Mesendoderm (in vitro differentiated cells): Measurements from ENCODE around the gene TMX4. TPM values are rescaled to one million over a fixed set of nuclear protein-coding genes. Genes with fewer than 3 reads are reported as not detected.

Experiments used
- DNase-seq: peaks from one replicate; pipeline ENCODE4 v3.0.0; 2013
- H2AK5ac ChIP-seq: 2 replicates; pipeline ENCODE4 v1.6.1; 2013; ENCODE audit warnings: low read length, inconsistent platforms
- H2BK120ac ChIP-seq: 2 replicates; pipeline ENCODE4 v1.6.1; 2013; ENCODE audit warnings: low read depth, mild to moderate bottlenecking, low read length, moderate library complexity, mixed read lengths
- H2BK15ac ChIP-seq: replicated peaks from 2 replicates; pipeline ENCODE4 v1.6.1; 2013; ENCODE audit warnings: low read depth, mild to moderate bottlenecking, moderate library complexity
- H2BK5ac ChIP-seq: 2 replicates; pipeline ENCODE4 v1.6.1; 2013; ENCODE audit warnings: low read length, inconsistent platforms
- H3K18ac ChIP-seq: 2 replicates; pipeline ENCODE4 v1.6.1; 2013; ENCODE audit warnings: mild to moderate bottlenecking, low read length, mixed read lengths
- H3K23ac ChIP-seq: one replicate; pipeline ENCODE4 v1.6.1; 2013; ENCODE audit warnings: low read length
- H3K27ac ChIP-seq: 2 replicates; pipeline ENCODE4 v1.5.1; 2013; ENCODE audit warnings: low read depth, mild to moderate bottlenecking, inconsistent platforms, low read length, moderate library complexity
- H3K27me3 ChIP-seq: 2 replicates; pipeline ENCODE4 v1.6.1; 2013; ENCODE audit warnings: low read length, control low read depth, mild to moderate bottlenecking, inconsistent platforms; ENCODE audit not compliant: insufficient read depth, poor library complexity
- H3K36me3 ChIP-seq: 2 replicates; pipeline ENCODE4 v1.6.1; 2013; ENCODE audit warnings: low read length, inconsistent platforms; ENCODE audit not compliant: control insufficient read depth, insufficient read depth
- H3K4ac ChIP-seq: one replicate; pipeline ENCODE4 v1.6.1; 2013; ENCODE audit warnings: low read depth, mild to moderate bottlenecking, low read length, moderate library complexity
- H3K4me1 ChIP-seq: 2 replicates; pipeline ENCODE4 v1.6.1; 2013; ENCODE audit warnings: low read depth, low read length, inconsistent platforms; ENCODE audit not compliant: control insufficient read depth
- H3K4me2 ChIP-seq: 2 replicates; pipeline ENCODE4 v1.6.1; 2013; ENCODE audit warnings: low read length
- H3K4me3 ChIP-seq: 2 replicates; pipeline ENCODE4 v1.5.1; 2013; ENCODE audit warnings: mild to moderate bottlenecking, low read length
- H3K56ac ChIP-seq: one replicate; pipeline ENCODE4 v1.6.1; 2013; ENCODE audit warnings: low read length
- H3K79me1 ChIP-seq: 2 replicates; pipeline ENCODE4 v1.6.1; 2013; ENCODE audit warnings: low read length, inconsistent platforms
- H3K79me2 ChIP-seq: 2 replicates; pipeline ENCODE4 v1.6.1; 2013; ENCODE audit warnings: mild to moderate bottlenecking, low read length; ENCODE audit not compliant: control insufficient read depth, insufficient read depth
- H3K9ac ChIP-seq: 2 replicates; pipeline ENCODE4 v1.6.1; 2013; ENCODE audit warnings: low read length, inconsistent platforms
- H4K5ac ChIP-seq: one replicate; pipeline ENCODE4 v1.6.1; 2013; ENCODE audit warnings: low read length
- H4K8ac ChIP-seq: one replicate; pipeline ENCODE4 v1.6.1; 2013; ENCODE audit warnings: low read depth, mild to moderate bottlenecking, control low read depth, low read length, moderate library complexity
- WGBS: extraction: QIAGEN DNeasy Blood & Tissue Kit; methylation state at CpG from one replicate; pipeline ENCODE4 v1.1.7; 2013; ENCODE audit warnings: low lambda C conversion rate, missing lambda C conversion rate; ENCODE audit not compliant: insufficient coverage; ENCODE audit errors: extremely low coverage; 5-methylcytosine and 5-hydroxymethylcytosine counted together
- polyA plus RNA-seq, 2 experiments: library from polyadenylated mRNA; stranded (reverse); fragments of 200-250 nt; gene quantifications; one replicate each; pipeline ENCODE4 v1.2.3, GENCODE V29; 2013

TMX4 gene, protein sequence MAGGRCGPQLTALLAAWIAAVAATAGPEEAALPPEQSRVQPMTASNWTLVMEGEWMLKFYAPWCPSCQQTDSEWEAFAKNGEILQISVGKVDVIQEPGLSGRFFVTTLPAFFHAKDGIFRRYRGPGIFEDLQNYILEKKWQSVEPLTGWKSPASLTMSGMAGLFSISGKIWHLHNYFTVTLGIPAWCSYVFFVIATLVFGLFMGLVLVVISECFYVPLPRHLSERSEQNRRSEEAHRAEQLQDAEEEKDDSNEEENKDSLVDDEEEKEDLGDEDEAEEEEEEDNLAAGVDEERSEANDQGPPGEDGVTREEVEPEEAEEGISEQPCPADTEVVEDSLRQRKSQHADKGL
- 4.6 TPM for polyA plus RNA-seq (2013, experiment 1 of 2)
- polyA plus RNA-seq (2013, experiment 2 of 2), result 4.8 TPM

DNA sequence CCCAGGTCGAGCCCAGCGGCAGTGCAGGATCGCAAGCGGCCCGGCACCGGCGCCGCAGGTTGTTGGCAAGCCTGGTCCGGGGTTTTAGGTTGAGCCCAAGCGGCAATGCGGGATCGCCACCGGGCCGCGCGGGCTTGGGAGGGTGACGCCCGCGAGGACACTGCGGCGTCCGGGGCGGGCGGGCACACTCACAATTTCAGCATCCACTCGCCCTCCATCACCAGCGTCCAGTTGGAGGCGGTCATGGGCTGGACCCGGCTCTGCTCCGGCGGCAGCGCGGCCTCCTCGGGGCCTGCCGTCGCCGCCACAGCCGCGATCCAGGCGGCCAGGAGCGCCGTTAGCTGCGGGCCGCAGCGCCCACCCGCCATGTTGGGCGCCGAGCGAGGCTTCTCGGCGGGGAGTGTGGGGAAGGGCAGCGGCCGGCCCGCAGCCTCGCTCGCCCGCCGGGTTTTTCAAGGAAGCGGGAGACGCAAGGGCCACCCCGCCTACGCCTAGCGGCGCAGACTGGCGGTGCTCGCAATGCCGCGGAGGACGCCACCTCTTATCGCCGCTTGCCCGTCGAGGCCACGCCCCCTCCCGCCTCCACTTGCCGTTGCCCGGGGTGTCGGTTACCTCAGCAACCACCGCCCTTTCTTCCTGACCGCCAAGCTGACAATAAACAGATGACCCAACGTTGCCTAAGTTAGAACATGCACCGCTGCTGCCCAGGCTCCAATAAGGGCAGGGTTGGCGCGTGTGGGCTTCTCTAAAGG is at the start of gene TMX4:
TSS of gene TMX4 (minus strand) at position 516 of the 752 bp plus-strand sequence. CDS start at position 368, 148 bp downstream.
- H3K36me3 ChIP-seq, result no peaks in the 10 kb centered on the region
- H3K4me2 ChIP-seq, result peak within 1 kb of the TSS; percentile 96
- H3K27me3 ChIP-seq, result no peaks in the 10 kb centered on the region
- H2BK15ac ChIP-seq, result no peak within 1 kb of the TSS
- no peak within 1 kb of the TSS for H3K18ac ChIP-seq
- no peak within 1 kb of the TSS for H2AK5ac ChIP-seq
- H3K9ac ChIP-seq, result peak within 1 kb of the TSS; percentile 84
- no peak within 1 kb of the TSS for H4K5ac ChIP-seq
- peak within 1 kb of the TSS; percentile 96 for H3K56ac ChIP-seq
- peak within 1 kb of the TSS; percentile 60 for H3K4me3 ChIP-seq
- peak within 1 kb of the TSS; percentile 84 for H3K27ac ChIP-seq
- H3K4ac ChIP-seq, result no peak within 1 kb of the TSS
- H3K23ac ChIP-seq, result peak within 1 kb of the TSS; percentile 86
- no peak within 1 kb of the TSS for H4K8ac ChIP-seq
- no peaks in the 10 kb centered on the region for H3K4me1 ChIP-seq
- H3K79me2 ChIP-seq, result no peaks in the 10 kb centered on the region
- DNase-seq, result peak; percentile 98
- WGBS, result no CpG with 5 or more reads among the region's 83 CpGs
- H3K79me1 ChIP-seq, result no peaks in the 10 kb centered on the region
- no peak within 1 kb of the TSS for H2BK5ac ChIP-seq
- H2BK120ac ChIP-seq, result no peak within 1 kb of the TSS

DNA sequence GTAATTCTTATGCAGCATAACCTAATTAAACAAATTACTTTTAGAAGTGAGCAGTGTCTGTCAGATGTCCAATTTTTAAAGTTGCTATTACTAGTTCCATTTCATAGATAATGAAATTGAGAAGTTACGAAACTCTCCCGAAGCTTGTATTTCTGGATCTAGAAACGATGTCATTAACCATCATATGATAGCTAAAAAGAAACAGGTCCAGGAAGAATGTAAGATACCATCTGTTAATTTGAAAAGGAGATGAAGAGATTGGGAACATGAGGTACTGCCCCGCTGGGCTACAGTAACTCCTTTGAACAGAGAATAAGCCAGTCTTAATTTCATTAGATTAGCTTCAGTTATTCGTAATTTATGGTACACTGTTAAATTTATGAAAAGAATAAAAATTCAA is 47.5 kb upstream of the TMX4 start:
- no peak overlapping the region for H4K8ac ChIP-seq
- no peak overlapping the region for H2AK5ac ChIP-seq
- no CpG with 5 or more reads among the region's 5 CpGs for WGBS
- H3K4ac ChIP-seq, result no peak overlapping the region
- H3K4me2 ChIP-seq, result no peak overlapping the region
- H3K23ac ChIP-seq, result no peak overlapping the region
- H3K36me3 ChIP-seq, result no peaks in the 10 kb centered on the region
- no peaks in the 10 kb centered on the region for H3K79me2 ChIP-seq
- no peak overlapping the region for H2BK15ac ChIP-seq
- no peak overlapping the region for H3K27ac ChIP-seq
- H4K5ac ChIP-seq, result no peak overlapping the region
- H3K79me1 ChIP-seq, result no peaks in the 10 kb centered on the region
- no peak for DNase-seq
- H3K4me3 ChIP-seq, result no peak overlapping the region
- H3K4me1 ChIP-seq, result no peaks in the 10 kb centered on the region
- no peak overlapping the region for H3K18ac ChIP-seq
- H3K27me3 ChIP-seq, result no peaks in the 10 kb centered on the region
- no peak overlapping the region for H2BK5ac ChIP-seq
- no peak overlapping the region for H3K56ac ChIP-seq
- H2BK120ac ChIP-seq, result no peak overlapping the region
- no peak overlapping the region for H3K9ac ChIP-seq

DNA sequence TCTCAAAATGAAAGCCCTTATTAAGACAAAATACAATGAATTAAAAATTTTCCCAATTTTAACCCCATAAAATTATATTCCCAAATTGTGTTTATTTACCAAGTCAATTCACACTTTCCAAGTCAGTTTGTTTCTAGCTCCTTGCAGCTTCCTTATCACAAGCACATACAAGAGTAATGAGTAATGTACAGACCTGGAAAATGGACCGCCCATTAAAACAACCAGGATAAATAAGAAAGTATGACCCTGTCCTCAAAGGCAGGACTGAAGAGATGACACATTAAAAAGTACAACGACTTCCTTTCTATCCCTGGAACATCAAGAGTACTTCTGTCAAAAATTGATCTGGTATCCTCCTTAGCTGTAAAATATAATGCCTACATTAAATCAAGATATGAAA is 47.1 kb upstream of the TMX4 start:
- Histone ChIP-seq H3K27me3 (no peaks in the 10 kb centered on the region), H3K4me3 (no peak overlapping the region), H3K4me2 (no peak overlapping the region), H2AK5ac (no peak overlapping the region), H4K5ac (no peak overlapping the region), H3K36me3 (no peaks in the 10 kb centered on the region), H3K56ac (no peak overlapping the region), H4K8ac (no peak overlapping the region), H3K4ac (no peak overlapping the region), H2BK15ac (no peak overlapping the region), H2BK5ac (no peak overlapping the region), H3K79me1 (no peaks in the 10 kb centered on the region), H3K9ac (no peak overlapping the region), H3K23ac (no peak overlapping the region), H3K18ac (no peak overlapping the region), H2BK120ac (no peak overlapping the region), H3K79me2 (no peaks in the 10 kb centered on the region), H3K4me1 (no peaks in the 10 kb centered on the region), H3K27ac (no peak overlapping the region)
- no CpG with 5 or more reads among the region's 2 CpGs for WGBS
- DNase-seq, result no peak

DNA sequence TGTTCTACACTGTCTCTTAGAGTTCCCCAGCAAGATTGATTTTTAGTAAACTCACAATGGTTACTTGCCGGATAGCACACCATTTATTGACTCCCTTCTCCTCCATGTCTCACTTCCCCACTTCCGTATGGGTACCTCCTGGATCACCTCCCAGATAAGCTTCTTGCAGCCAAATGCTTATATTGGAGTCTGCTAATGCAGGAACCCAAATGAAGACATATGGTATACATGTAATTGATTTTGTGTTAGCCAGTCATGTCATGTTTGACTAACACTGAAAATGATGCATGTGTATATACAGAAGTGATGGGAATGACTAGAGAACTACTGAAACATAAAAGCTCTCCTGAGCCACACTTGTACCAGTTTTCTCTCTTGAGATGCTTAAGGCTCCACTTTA is 46.1 kb upstream of the TMX4 start:
- Histone ChIP-seq H3K23ac (no peak overlapping the region), H3K79me1 (no peaks in the 10 kb centered on the region), H3K56ac (no peak overlapping the region), H3K4me1 (no peaks in the 10 kb centered on the region), H4K5ac (no peak overlapping the region), H3K27me3 (no peaks in the 10 kb centered on the region), H3K27ac (no peak overlapping the region), H3K18ac (no peak overlapping the region), H3K9ac (no peak overlapping the region), H2BK5ac (no peak overlapping the region), H3K36me3 (no peaks in the 10 kb centered on the region), H2BK15ac (no peak overlapping the region), H2BK120ac (no peak overlapping the region), H3K4me2 (no peak overlapping the region), H3K4ac (no peak overlapping the region), H4K8ac (no peak overlapping the region), H3K79me2 (no peaks in the 10 kb centered on the region), H2AK5ac (no peak overlapping the region), H3K4me3 (no peak overlapping the region)
- WGBS, result no CpG with 5 or more reads among the region's 2 CpGs
- DNase-seq, result no peak

DNA sequence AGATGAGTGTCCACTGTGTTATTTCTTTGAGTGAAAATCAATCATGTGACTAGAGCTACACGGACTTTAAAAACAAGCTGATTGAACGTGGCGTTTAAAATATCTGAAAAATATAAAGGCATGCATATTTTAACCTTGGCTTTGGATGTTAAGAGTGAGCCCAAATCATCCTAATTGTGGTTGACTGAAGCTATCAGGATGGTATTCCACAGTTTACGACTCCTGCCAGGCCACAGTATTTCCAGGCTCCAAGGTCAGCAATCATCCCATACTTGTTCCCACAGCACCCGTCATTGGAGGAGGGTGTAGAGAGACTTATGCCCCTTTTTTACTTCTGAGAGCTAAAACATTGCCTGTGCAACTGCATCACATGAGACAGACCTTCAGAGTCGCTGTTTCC is 43.2 kb upstream of the TMX4 start:
- no peak overlapping the region for H3K56ac ChIP-seq
- H3K23ac ChIP-seq, result no peak overlapping the region
- no peaks in the 10 kb centered on the region for H3K27me3 ChIP-seq
- no peak overlapping the region for H3K4me2 ChIP-seq
- H3K18ac ChIP-seq, result no peak overlapping the region
- no peaks in the 10 kb centered on the region for H3K79me1 ChIP-seq
- no peak overlapping the region for H2BK15ac ChIP-seq
- H3K9ac ChIP-seq, result no peak overlapping the region
- no peak overlapping the region for H3K4ac ChIP-seq
- no peaks in the 10 kb centered on the region for H3K36me3 ChIP-seq
- peak; percentile 32 for DNase-seq
- no peak overlapping the region for H2AK5ac ChIP-seq
- no peak overlapping the region for H2BK120ac ChIP-seq
- H4K5ac ChIP-seq, result no peak overlapping the region
- H3K4me3 ChIP-seq, result no peak overlapping the region
- no peaks in the 10 kb centered on the region for H3K4me1 ChIP-seq
- H3K79me2 ChIP-seq, result no peaks in the 10 kb centered on the region
- H4K8ac ChIP-seq, result no peak overlapping the region
- no CpG with 5 or more reads among the region's 6 CpGs for WGBS
- no peak overlapping the region for H3K27ac ChIP-seq
- H2BK5ac ChIP-seq, result no peak overlapping the region
